HG03139 (cell line): ENCODE results near the gene RTL1.

Experiments
- ATAC-seq: cut with Tn5 transposase; IDR thresholded peaks from one replicate; pipeline ENCODE4 v1.9.1; 2021; ENCODE audit not compliant: unreplicated experiment

Gene RTL1

DNA sequence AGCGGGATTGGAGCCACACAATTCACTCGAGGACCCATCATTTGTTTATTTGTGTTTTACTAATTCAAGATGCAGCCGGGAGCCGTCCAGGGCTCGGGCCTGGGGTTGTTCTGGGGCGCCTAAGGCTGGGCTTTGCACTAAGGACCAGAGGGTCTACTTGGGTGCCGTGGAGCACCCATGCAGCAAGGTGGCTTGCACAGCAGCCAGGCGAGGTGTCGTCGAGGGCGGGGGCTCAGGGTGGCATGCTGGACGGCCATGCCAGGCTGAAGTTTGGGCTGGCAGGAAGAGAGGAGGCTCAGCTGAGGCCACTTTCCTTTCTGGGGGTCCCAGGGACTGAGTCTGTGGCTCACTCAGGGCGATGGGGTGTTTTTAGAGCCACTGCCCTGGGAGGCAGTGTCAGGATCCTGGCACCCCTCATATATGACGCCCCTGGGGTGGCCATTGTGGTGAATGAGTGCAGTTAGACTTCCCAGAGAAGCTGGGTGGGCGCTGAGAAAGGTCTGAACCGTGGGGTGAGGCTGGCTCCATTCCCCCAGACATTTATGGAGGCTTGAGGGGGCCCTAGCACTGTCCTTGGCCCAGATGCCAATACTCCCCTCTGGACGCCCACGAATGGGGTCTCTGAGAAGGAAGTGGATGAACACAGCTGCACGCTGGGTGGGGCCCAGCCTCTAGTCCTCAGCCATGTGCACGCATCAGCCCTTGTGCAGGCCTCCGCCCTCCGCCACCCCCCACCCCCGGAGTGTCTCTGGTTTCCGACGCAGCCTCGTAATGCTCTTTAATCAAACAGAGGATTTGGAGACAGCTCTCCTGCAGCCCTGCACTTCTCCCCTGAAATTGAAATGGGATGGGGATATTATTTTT lies 66.3 kb downstream of the RTL1 start:
- ATAC-seq: no peak

GRCh38 chr14:100836311-100836805 lies 67.2 kb downstream of the RTL1 start:
- no peak for ATAC-seq

GRCh38 chr14:100835548-100836310 lies 67.8 kb downstream of the RTL1 start:
- no peak for ATAC-seq

- no peak for ATAC-seq
These were observed 68.6 kb downstream of the RTL1 start for GRCh38 chr14:100834794-100835547.

- no peak for ATAC-seq
These were observed 69.3 kb downstream of the RTL1 start for GRCh38 chr14:100834082-100834793.

- no peak for ATAC-seq
These were observed 71.1 kb downstream of the RTL1 start for GRCh38 chr14:100832311-100832960.

DNA sequence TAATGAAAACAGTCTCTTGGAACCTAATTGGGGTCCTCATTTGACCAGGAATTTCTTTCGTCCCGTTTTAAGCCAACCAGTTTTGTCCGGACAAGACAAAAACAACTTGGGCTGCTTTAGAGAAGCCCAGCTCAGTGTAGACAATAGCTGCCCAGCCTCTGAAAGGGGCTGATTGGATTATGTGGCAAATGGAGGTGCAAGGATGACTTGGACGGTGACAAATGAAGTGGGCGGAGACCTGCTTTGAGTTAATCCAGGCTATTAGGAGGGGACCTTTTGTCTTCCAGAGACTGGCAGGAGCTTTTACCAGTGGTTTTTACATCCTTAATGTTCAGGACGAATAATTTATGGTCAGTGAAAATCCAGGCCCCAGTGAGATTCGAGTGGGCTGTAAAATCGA lies 72.8 kb downstream of the RTL1 start:
- no peak for ATAC-seq
